A549 (cell line): ENCODE results near the gene ADAMTS19.

Experiments
- CEBPB ChIP-seq, 2 experiments: fragments of >200 bp in 1 of 2; sonication (Bioruptor Twin) in 1 of 2; formaldehyde crosslinking in 1 of 2; IDR thresholded peaks; 2 replicates each; pipeline ENCODE4 v1.6.1; 2012 to 2016
- CTCF ChIP-seq: fragments of >200 bp; sonication (Bioruptor Twin); formaldehyde crosslinking; IDR thresholded peaks from 3 replicates; pipeline ENCODE4 v1.5.1; 2016
- ESRRA ChIP-seq: fragments of 150-350 bp; IDR thresholded peaks from 2 replicates; pipeline ENCODE4 v1.6.1; 2014; ENCODE audit warnings: mild to moderate bottlenecking, low read length, borderline replicate concordance
- GATA3 ChIP-seq: IDR thresholded peaks from 2 replicates; pipeline ENCODE4 v1.6.1; 2012; ENCODE audit warnings: borderline replicate concordance
- HOXB5 ChIP-seq: fragments of 250-450 bp; sonication (Bioruptor Pico); IDR thresholded peaks from 2 replicates; pipeline ENCODE4 v1.5.0; 2020; ENCODE audit warnings: mild to moderate bottlenecking, moderate library complexity
- MAFK ChIP-seq: fragments of 450-650 bp; IDR thresholded peaks from 2 replicates; pipeline ENCODE4 v1.6.1; 2014; ENCODE audit not compliant: partially characterized antibody
- MYC ChIP-seq: IDR thresholded peaks from 2 replicates; pipeline ENCODE4 v1.6.1; 2012; ENCODE audit warnings: mild to moderate bottlenecking, inconsistent platforms, low read length, improper control_type of control experiment, borderline replicate concordance
- NPAS2 ChIP-seq: fragments of 250-450 bp; sonication (Bioruptor Pico); IDR thresholded peaks from 2 replicates; pipeline ENCODE4 v1.8.0; 2022; ENCODE audit warnings: mild to moderate bottlenecking, moderate library complexity, borderline replicate concordance
- NR3C1 ChIP-seq: fragments of >200 bp; sonication (Bioruptor Twin); formaldehyde crosslinking; IDR thresholded peaks from 3 replicates; pipeline ENCODE4 v1.6.1; 2017
- POLR2A ChIP-seq: IDR thresholded peaks from 2 replicates; pipeline ENCODE4 v1.6.1; 2012; ENCODE audit warnings: mild to moderate bottlenecking, low read length
- RAD21 ChIP-seq, 2 experiments: fragments of >200 bp in 1 of 2; sonication (Bioruptor Twin) in 1 of 2; formaldehyde crosslinking in 1 of 2; IDR thresholded peaks in 1 of 2; conservative IDR thresholded peaks in 1 of 2; 2 replicates in 1 of 2; 3 replicates in 1 of 2; pipeline ENCODE4 v1.6.1; 2012 to 2018; ENCODE audit warnings: inconsistent platforms in 1 of 2
- TF ChIP-seq, protein P1 (sequence below): fragments of >200 bp; sonication (Bioruptor Twin); formaldehyde crosslinking; IDR thresholded peaks from 3 replicates; pipeline ENCODE4 v1.6.1; 2016
- TF ChIP-seq, protein P2 (sequence below): fragments of 450-650 bp; IDR thresholded peaks from 2 replicates; pipeline ENCODE4 v1.6.1; 2014; ENCODE audit warnings: antibody characterized with exemption

DNA sequence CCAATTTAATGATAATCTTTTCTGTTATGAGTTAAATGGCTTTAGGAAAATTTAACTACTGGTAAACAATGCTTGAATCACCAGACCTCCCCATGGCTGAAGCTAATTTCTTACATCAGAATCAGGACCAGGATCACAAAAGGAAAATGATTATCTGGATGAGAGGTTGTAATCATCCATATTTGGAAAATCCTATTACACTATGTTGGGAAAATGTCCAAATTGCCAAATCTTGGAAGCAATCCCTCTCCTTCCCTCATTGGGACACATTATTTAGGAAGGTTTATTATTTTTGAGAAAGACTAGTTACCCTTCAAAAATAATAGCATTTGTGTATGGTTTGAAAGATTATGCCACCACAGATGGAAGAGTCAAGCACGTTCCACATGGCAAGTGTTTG is 157.1 kb downstream of the ADAMTS19 start:
- TF ChIP-seq CTCF (no peak), ESRRA (no peak), POLR2A (no peak), CEBPB (IDR thresholded peaks at IDR 0.05) (no peak), NR3C1 (no peak), GATA3 (no peak), NPAS2 (CRISPR knock-in tag) (no peak), MAFK (no peak), RAD21 (conservative IDR thresholded peaks at IDR 0.05 in 1 of 2, IDR thresholded peaks at IDR 0.05 in 1 of 2) (no peak), MYC (no peak), HOXB5 (CRISPR knock-in tag) (no peak)
- TF ChIP-seq, protein P1, sequence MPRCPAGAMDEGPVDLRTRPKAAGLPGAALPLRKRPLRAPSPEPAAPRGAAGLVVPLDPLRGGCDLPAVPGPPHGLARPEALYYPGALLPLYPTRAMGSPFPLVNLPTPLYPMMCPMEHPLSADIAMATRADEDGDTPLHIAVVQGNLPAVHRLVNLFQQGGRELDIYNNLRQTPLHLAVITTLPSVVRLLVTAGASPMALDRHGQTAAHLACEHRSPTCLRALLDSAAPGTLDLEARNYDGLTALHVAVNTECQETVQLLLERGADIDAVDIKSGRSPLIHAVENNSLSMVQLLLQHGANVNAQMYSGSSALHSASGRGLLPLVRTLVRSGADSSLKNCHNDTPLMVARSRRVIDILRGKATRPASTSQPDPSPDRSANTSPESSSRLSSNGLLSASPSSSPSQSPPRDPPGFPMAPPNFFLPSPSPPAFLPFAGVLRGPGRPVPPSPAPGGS: no peak
- TF ChIP-seq, protein P2, sequence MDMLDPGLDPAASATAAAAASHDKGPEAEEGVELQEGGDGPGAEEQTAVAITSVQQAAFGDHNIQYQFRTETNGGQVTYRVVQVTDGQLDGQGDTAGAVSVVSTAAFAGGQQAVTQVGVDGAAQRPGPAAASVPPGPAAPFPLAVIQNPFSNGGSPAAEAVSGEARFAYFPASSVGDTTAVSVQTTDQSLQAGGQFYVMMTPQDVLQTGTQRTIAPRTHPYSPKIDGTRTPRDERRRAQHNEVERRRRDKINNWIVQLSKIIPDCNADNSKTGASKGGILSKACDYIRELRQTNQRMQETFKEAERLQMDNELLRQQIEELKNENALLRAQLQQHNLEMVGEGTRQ: no peak
